HG03103 (cell line): ENCODE measurements around the gene NDUFA7.
"Not testable (repeated sequence)": the region's sequence is repeated elsewhere in the genome, so short reads cannot be mapped to it uniquely, and the experiment has no call there.

Experiments
- ATAC-seq: cut with Tn5 transposase; IDR thresholded peaks from one replicate; pipeline ENCODE4 v1.9.1; 2021; ENCODE audit warnings: low read depth; ENCODE audit not compliant: unreplicated experiment

Gene NDUFA7

GRCh38 chr19:8321067-8321985 is at the start of gene NDUFA7, which contains the start of gene RPS28:
NDUFA7 (minus strand) TSS chr19:8321375; CDS start chr19:8321358, 17 bp downstream.
RPS28 (plus strand) TSS chr19:8321496; CDS start chr19:8321531, 35 bp downstream.
- peak; percentile 78 for ATAC-seq

GRCh38 chr19:8370176-8371010 is 49.2 kb upstream of the NDUFA7 start:
- no peak for ATAC-seq

- ATAC-seq: no peak
Measured at GRCh38 chr19:8367327-8368001, 46.3 kb upstream of the NDUFA7 start.

GRCh38 chr19:8366961-8367326 is 45.8 kb upstream of the NDUFA7 start:
- ATAC-seq: no peak

DNA sequence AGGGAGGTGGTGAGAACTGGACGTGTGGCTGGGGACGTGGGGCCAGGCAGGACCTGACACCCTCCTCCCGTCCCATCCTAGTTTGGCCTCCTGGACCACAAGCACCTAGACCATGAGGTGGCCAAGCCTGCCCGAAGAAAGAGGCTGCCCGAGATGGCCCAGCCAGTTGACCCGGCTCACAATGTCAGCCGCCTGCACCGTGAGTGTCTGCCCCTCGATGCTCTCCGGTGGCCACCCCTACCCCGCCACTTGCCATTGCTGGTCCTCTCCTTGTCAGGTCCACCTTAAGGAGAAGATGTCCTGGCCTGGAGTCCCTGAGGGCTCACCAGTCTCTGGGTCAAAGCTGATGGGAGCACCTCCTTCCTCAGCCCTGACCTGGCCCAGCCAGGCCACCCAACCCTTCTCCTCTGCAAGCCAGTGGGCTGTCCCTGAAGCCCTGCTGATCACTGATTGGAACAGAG is 45.0 kb upstream of the NDUFA7 start:
- no peak for ATAC-seq

DNA sequence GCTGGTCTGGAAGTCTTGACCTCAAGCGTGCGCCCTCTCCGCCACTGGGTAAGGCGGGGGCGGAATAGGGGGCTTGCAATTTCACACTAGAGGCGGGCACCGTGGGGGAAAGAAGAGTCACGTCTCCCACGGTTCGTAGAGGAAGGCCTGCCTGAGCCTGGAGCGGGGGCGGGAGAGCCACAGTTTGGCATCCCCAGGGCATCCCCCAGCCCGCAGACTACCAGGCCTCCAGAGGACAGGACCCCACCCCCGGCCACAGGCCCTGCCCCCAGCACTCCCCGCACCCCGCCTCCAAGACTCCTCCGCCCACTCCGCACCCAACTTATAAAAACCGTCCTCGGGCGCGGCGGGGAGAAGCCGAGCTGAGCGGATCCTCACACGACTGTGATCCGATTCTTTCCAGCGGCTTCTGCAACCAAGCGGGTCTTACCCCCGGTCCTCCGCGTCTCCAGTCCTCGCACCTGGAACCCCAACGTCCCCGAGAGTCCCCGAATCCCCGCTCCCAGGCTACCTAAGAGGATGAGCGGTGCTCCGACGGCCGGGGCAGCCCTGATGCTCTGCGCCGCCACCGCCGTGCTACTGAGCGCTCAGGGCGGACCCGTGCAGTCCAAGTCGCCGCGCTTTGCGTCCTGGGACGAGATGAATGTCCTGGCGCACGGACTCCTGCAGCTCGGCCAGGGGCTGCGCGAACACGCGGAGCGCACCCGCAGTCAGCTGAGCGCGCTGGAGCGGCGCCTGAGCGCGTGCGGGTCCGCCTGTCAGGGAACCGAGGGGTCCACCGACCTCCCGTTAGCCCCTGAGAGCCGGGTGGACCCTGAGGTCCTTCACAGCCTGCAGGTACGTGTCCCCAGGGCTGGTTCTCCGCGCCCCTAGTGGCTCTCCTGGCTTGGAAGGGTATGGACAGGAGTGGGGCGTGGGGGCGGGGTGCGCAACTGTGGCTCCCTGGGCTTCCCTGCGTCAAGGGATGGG is 42.9 kb upstream of the NDUFA7 start, which contains the start of gene ANGPTL4:
Gene ANGPTL4, plus strand, starts transcription at position 353 of the 969 bp plus-strand sequence. Its CDS starts 167 bp downstream, at position 520.
- no peak for ATAC-seq

GRCh38 chr19:8361921-8362793 is 41.0 kb upstream of the NDUFA7 start:
- ATAC-seq: no peak

GRCh38 chr19:8360196-8360595 is 39.0 kb upstream of the NDUFA7 start:
- no peak for ATAC-seq

DNA sequence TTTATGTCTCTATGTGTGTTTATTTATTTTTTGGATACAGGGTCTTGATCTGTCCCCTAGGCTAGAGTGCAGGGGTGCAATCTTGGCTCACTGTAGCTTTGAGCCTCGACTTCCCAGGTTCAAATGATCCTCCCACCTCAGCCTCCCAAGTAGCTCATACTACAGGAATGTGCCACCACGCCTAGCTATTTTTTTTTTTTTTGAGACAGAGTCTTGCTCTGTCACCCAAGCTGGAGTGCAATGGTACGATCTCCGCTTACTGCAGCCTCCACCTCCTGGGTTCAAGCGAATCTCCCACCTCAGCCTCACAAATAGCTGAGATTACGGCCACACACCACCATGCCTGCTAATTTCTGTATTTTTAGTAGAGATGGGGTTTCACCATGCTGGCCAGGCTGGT is 37.8 kb upstream of the NDUFA7 start:
- no peak for ATAC-seq

DNA sequence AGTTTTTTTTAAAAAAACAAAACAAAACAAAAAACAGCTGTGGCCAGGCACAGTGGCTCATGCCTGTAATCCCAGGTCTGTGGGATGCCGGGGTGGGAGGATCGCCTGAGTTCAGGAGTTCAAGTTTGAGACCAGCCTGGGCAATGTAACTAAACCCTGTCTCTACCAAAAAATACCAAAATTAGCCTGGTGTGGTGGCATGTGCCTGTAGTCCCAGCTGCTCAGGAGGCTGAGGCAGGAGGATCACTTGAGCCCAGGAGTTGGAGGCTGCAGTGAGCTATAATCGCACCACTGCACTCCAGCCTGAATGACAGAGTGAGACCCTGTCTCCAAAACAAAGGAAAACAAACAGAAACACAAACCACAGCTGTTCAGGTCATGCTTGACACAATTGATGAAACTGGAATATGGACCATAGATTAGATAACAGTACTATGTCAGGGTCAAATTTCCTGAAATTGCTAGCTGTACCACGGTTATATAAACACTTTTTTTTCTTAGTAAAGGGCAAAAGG is 35.9 kb upstream of the NDUFA7 start:
- no peak for ATAC-seq

- no peak for ATAC-seq
Measured at GRCh38 chr19:8355631-8356402, 34.6 kb upstream of the NDUFA7 start.

DNA sequence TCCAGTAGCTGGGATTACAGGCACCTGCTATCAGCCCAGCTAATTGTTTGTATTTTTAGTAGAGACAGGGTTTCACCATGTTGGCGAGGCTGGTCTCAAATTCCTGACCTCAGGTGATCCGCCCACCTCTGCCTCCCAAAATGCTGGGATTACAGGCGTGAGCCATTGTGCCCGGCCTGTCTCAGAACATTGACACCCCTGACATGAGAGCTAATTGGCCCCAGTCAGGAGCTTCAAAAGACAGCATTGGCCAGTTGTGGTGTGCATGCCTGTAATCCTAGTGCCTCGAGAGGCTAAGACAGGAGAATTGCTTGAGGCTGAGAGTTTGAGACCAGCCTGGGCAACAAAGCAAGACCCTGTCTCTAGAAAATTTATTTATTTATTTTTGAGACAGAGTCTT is 31.7 kb upstream of the NDUFA7 start:
- not testable (repeated sequence) for ATAC-seq

- no peak for ATAC-seq
Measured at GRCh38 chr19:8352134-8352827, 31.1 kb upstream of the NDUFA7 start.

GRCh38 chr19:8349629-8350372 is 28.6 kb upstream of the NDUFA7 start:
- ATAC-seq: not testable (repeated sequence)

- ATAC-seq: no peak
Measured at GRCh38 chr19:8343483-8343844, 22.3 kb upstream of the NDUFA7 start.
